ENCODE results near the gene PRELID2. TPM values are rescaled to one million over a fixed set of nuclear protein-coding genes. Genes with fewer than 3 reads are reported as not detected.
"Not testable (repeated sequence)": the region's sequence is repeated elsewhere in the genome, so short reads cannot be mapped to it uniquely, and the experiment has no call there.

The PRELID2 gene
- total RNA-seq, 3 donors from 2014 or later: 15.5 to 24.6 (median 23.1) TPM

- H3K27ac ChIP-seq: no peak overlapping the region
- no peak overlapping the region for H3K4me3 ChIP-seq
- intact Hi-C loops (cut with DNase I; ENCODE audit: low total_unique reads): no loop called here
- TF ChIP-seq CTCF (IDR thresholded peaks at IDR 0.05): no peak
- no peak for TF ChIP-seq POLR2AphosphoS5 (IDR thresholded peaks at IDR 0.05)
- no peaks in the 10 kb centered on the region for H3K36me3 ChIP-seq
- H3K4me1 ChIP-seq: no peaks in the 10 kb centered on the region
- DNase-seq (ENCODE audit: low spot score in 2 of 2): no peak
- H3K27me3 ChIP-seq: no peaks in the 10 kb centered on the region
- no peaks in the 10 kb centered on the region for H3K9me3 ChIP-seq
Measured at GRCh38 chr5:145840458-145841132, 5.5 kb upstream of the PRELID2 start.

GRCh38 chr5:145838276-145838675 is 3.1 kb upstream of the PRELID2 start:
- DNase-seq (ENCODE audit: low spot score in 2 of 2): no peak
- Histone ChIP-seq H3K36me3 (no peaks in the 10 kb centered on the region), H3K4me3 (no peak overlapping the region), H3K4me1 (no peaks in the 10 kb centered on the region), H3K27me3 (no peaks in the 10 kb centered on the region), H3K27ac (no peak overlapping the region), H3K9me3 (no peaks in the 10 kb centered on the region)
- TF ChIP-seq POLR2A (IDR thresholded peaks at IDR 0.05) (no peak), CTCF (IDR thresholded peaks at IDR 0.05) (no peak), POLR2AphosphoS5 (IDR thresholded peaks at IDR 0.05) (no peak)
- intact Hi-C loops (cut with DNase I; ENCODE audit: low total_unique reads): no loop called here

GRCh38 chr5:145836241-145836640 is 1.1 kb upstream of the PRELID2 start:
- H3K9me3 ChIP-seq; intact Hi-C loops (cut with DNase I; ENCODE audit: low total_unique reads); H3K36me3 ChIP-seq; DNase-seq (ENCODE audit: low spot score in 2 of 2); H3K27ac ChIP-seq; H3K4me1 ChIP-seq; H3K4me3 ChIP-seq; H3K27me3 ChIP-seq: not testable (repeated sequence)

GRCh38 chr5:145835848-145836239 is 702 bp upstream of the PRELID2 start:
- no peaks in the 10 kb centered on the region for H3K27me3 ChIP-seq

GRCh38 chr5:145834554-145834916 is 607 bp downstream of the PRELID2 start:
- Histone ChIP-seq H3K27ac (peak overlapping the region; percentile 63 to 86), H3K27me3 (no peaks in the 10 kb centered on the region), H3K36me3 (no peaks in the 10 kb centered on the region), H3K4me3 (peak overlapping the region; percentile 58 to 85 (median 75)), H3K9me3 (no peaks in the 10 kb centered on the region), H3K4me1 (peaks cover 0 to 9% of the 10 kb centered on the region in 2 donors)
- intact Hi-C loops (cut with DNase I; ENCODE audit: low total_unique reads): no loop called here
- no peak for DNase-seq (ENCODE audit: low spot score in 2 of 2)
- TF ChIP-seq POLR2A (IDR thresholded peaks at IDR 0.05) (no peak), CTCF (IDR thresholded peaks at IDR 0.05) (no peak)

More at GRCh38 chr5:145835848-145836239, 702 bp upstream of the PRELID2 start:
- TF ChIP-seq CTCF (IDR thresholded peaks at IDR 0.05) (no peak), POLR2AphosphoS5 (IDR thresholded peaks at IDR 0.05) (no peak), POLR2A (IDR thresholded peaks at IDR 0.05) (no peak)
- peak overlapping the region; percentile 63 to 86 for H3K27ac ChIP-seq
- peak overlapping the region; percentile 58 to 85 (median 75) for H3K4me3 ChIP-seq
- H3K36me3 ChIP-seq: no peaks in the 10 kb centered on the region
- H3K9me3 ChIP-seq: no peaks in the 10 kb centered on the region
- peaks cover 0 to 2% of the 10 kb centered on the region in 2 donors for H3K4me1 ChIP-seq
- DNase-seq (ENCODE audit: low spot score in 2 of 2): no peak
- intact Hi-C loops (cut with DNase I; ENCODE audit: low total_unique reads): no loop called here

All from breast epithelium (tissue), 4 donors.